Measurements from ENCODE around the gene GP2.

Gene GP2

DNA sequence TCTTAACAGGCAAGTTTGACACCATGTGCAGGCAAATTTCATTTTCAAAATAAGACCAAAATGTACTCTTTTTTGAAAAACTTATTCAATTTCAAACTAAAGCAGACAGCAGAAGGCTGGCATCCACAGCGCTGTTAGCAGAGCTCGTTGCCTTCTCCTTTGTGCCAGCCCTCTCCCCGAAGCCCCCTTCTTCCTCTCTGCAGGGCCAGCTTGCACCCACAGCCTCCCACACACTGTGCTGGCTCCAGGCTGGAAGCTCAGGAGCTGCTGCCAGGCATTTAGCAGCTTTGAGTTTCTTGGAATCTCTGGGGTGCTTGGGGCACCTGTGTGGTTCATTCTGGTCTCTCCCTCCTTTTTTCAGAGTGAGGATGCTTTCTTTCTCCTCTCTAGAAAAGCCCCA, 37.7 kb downstream of the GP2 start:
- no peak overlapping the region for H3K27ac ChIP-seq
- no peak for TF ChIP-seq CTCF (conservative IDR thresholded peaks at IDR 0.05)

- H3K27ac ChIP-seq = no peak overlapping the region
- TF ChIP-seq CTCF (conservative IDR thresholded peaks at IDR 0.05) = no peak
Measured at GRCh38 chr16:20285993-20286499, 41.3 kb downstream of the GP2 start.

- TF ChIP-seq CTCF (conservative IDR thresholded peaks at IDR 0.05) = no peak
- H3K27ac ChIP-seq = no peak overlapping the region
Measured at GRCh38 chr16:20280259-20280658, 47.1 kb downstream of the GP2 start.

GRCh38 chr16:20271893-20272292, 55.4 kb downstream of the GP2 start:
- no peak overlapping the region for H3K27ac ChIP-seq
- TF ChIP-seq CTCF (conservative IDR thresholded peaks at IDR 0.05) = no peak

DNA sequence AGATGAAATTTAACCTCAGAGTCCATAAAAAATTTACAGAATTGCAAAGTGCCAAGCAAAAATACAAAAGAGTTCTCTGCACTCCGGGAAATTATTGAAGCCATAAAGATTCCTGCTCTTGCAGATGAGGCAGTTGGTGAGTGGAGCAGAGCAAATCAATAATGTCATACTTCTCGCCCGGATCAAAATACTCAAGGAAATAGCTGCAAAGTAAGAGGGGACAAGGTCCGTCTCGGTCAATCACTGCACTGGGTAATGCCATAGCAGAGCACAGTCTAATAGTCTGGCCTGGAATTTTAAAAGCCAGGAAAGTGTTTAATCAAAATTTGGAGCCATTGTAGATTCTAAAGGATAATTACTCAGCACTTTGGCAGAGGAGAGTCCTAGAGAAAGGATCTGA, 58.9 kb downstream of the GP2 start:
- no peak for TF ChIP-seq CTCF (conservative IDR thresholded peaks at IDR 0.05)
- no peak overlapping the region for H3K27ac ChIP-seq

DNA sequence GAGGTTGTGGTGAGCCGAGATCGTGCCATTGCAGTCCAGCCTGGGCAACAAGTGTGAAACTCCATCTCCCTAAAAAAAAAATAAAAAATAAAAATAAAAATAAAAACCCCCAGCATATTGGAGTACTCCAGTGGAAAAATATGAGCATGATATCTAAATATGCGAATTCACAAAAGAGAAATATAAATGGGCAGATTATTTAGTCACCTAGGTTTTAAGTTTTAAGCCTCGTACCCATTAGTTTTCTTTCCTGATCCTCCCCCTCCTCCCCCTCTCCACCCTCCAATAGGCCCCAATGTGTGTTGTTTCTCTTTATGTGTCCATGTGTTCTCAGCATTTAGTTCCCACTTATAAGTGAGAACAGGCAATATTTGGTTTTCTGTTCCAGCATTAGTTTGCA, 62.3 kb downstream of the GP2 start:
- no peak for TF ChIP-seq CTCF (conservative IDR thresholded peaks at IDR 0.05)
- H3K27ac ChIP-seq = no peak overlapping the region

DNA sequence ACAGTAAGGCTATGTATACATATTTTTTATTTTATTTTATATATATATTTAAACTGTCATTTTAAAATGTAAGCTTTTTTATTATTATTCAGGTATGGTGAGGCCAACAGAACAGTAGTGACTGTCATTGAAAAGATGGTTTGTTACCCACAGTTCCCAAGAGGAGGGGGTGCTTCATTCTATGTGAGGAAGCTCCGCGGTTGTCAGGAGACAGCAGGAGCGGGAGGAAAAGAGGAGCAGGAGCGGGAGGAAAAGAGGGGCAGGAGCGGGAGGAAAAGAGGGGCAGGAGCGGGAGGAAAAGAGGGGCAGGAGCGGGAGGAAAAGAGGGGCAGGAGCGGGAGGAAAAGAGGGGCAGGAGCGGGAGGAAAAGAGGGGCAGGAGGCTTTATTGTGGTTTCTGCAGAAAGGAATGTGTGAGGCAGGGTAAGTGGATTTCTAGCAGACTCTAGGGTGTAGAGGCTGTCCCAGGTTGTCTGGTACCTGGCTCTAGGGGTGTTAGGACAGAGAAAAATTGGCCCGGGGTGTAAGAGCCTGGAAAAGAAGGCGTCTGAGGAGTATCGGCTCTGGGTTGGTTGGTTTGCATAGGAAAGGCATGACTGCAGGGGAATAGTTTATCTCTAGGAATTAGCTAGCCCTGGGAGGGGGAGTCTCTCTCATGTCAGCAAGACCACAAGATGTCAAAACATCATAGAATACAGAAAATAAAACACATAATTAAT, 64.0 kb downstream of the GP2 start:
- no peak overlapping the region for H3K27ac ChIP-seq
- no peak for TF ChIP-seq CTCF (conservative IDR thresholded peaks at IDR 0.05)
